ENCODE data around the gene EIF4G3.

- TF ChIP-seq CTCF (IDR thresholded peaks at IDR 0.05; ENCODE audit: low read length) (no peak), EZH2 (optimal IDR thresholded peaks at IDR 0.05; ENCODE audit: low read depth, low read length) (no peak)
These were observed 240.1 kb downstream of the EIF4G3 start for GRCh38 chr1:20936621-20937020.
